GM21723 (cell line): ENCODE data around the gene CYP3A5.
"Not testable (repeated sequence)": the region's sequence is repeated elsewhere in the genome, so short reads cannot be mapped to it uniquely, and the experiment has no call there.

Experiments used
- ATAC-seq: cut with Tn5 transposase; IDR thresholded peaks from one replicate; pipeline ENCODE4 v1.9.1; 2021; ENCODE audit warnings: mild to moderate bottlenecking, moderate library complexity; ENCODE audit not compliant: unreplicated experiment

The CYP3A5 gene

DNA sequence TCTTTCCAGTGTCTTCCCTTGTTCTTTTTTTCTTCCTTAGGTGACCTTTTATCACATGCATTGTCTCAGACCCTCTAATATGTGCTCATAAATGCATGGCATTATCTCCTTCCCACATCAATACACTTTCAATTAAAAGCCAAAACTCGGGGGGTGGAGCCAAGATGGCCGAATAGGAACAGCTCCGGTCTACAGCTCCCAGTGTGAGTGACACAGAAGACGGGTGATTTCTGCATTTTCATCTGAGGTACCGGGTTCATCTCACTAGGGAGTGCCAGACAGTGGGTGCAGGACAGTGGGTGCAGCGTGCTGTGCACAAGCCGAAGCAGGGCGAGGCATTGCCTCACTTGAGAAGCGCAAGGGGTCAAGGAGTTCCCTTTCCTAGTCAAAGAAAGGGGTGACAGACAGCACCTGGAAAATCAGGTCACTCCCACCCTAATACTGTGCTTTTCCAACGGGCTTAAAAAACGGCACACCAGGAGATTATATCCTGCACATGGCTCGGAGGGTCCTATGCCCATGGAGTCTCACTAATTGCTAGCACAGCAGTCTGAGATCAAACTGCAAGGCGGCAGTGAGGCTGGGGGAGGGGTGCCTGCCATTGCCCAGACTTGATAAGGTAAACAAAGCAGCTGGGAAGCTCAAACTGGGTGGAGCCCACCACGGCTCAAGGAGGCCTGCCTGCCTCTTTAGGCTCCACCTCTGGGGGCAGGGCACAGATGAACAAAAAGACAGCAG lies 6.2 kb upstream of the CYP3A5 start:
- ATAC-seq, result not testable (repeated sequence)

DNA sequence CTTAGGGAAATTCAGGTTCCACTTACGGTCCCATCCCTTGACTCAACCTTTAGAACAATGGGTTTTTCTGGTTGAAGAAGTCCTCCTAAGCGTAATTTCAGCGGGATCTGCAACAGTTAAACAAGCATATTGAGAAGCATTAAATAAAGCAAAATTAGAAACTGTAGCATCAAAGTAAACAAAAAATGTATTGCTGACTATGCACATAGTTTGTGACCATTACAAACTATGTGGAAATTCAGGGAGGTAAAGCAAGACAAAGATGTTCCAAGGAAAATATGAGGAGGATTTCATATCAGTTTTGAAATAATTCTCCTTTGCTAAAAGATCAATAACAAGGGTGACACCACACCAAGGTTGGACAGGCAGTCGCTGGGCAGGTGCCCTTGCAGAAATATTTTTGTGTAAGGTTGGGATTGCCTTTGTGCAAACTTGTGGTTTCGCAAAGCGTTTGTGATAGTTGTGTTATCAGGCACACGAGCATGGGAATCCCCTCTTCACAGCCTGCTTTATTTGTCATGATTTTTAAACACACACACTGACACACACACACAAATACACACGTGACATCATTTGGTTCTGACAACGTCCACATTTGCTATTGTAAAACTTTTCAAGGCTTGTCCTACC lies 5.4 kb upstream of the CYP3A5 start:
- no peak for ATAC-seq

DNA sequence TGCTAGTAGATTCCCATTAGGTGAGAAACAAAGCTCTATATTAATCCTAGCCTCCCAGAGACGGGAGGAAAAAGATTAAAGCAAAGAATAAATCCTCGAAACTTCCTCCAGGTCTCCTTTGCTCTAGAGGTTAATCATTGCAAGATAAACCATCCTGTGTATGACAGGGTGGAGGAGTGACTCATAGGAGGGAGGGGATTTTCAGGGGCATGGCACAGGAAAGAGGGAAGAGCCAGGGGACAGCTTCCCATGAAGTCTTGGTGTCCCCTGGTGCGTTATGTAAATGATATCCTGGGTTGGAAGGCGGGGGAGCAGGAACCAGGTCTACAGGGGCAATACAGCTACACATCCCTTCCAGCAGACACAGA lies 780 bp downstream of the CYP3A5 start:
- no peak for ATAC-seq

DNA sequence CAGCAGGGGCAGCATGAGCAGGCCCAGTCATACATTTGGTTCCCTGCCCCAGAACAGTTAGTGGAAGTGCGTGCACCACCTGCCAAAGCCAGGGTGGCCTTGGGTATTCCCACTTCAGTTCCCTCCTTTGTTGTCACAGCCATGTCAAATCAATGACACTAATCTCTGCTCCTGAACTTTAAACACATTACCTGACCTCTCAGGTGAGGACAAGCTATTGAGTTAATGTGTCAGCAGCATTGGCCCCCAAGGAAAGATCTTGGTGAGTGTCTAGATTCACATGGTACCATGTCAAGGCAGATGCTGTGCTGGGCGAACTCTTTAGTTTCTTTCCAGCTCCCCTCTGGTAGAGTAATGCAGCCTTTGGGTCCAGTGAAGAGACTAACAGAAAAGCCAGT lies 2.1 kb downstream of the CYP3A5 start:
- no peak for ATAC-seq

DNA sequence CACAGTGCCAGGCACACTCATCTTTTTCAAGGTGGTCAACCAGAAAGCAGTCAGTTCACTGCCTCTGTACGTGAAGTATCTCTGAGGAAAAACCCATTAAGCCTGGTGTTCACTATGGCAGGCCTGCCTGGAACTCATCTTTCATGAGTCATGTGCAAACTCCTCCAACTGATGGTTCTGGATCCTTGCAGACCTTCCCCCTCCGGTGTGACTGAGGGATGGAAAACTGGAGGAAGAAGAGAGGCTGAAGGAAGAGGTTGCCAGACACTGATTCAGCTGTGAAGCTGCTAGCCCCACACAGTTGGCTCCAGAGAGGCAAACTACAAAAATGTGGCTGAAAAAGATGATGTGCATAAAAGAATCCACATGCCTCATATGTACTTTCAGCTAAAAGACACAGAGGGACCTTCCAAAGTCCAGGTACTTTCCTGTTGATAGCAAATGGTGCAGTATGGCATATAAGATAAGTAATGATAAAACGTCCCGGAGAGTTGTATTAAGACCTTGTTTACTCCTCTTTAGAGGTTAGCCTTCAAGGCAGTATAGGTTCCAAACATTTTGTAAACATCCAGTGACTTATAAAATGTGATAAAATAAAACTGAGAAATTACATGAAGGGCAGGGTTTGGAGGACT lies 2.7 kb downstream of the CYP3A5 start:
- ATAC-seq, result no peak

DNA sequence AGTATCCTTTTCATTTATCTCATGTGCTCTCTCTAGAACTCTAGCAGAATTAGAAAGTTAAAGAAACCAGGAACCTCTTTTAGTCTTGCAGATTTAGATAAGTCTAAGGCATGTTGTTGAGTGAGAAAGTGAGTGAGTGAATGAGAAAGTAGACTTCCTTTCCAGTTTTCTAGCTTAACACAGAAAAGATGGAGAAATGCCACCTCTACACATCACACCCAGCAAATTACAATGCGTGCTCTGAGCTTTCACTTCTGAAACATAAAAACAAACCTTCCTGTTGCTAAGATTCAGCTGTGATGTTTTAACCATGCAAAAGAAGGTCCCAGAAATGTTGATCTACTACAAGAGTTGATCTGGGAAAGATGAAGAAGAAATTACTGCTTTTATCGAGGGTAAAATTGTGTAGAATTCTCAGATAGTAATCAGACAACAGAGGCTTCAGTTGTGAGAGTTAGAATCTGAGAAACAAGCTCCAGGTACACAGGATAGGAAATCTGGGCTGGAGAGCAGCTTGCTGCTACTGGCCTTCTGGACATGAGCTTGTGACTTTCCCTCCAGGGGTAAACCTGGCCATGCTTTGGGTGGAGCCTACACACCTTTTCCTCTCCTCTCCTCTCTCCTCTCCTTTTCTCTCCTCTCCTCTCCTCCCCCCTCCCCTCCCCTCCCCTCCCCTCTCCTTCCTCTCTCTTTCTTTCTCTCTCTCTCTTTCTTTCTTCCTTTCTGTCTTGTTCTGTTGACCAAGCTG lies 4.6 kb downstream of the CYP3A5 start:
- no peak for ATAC-seq

DNA sequence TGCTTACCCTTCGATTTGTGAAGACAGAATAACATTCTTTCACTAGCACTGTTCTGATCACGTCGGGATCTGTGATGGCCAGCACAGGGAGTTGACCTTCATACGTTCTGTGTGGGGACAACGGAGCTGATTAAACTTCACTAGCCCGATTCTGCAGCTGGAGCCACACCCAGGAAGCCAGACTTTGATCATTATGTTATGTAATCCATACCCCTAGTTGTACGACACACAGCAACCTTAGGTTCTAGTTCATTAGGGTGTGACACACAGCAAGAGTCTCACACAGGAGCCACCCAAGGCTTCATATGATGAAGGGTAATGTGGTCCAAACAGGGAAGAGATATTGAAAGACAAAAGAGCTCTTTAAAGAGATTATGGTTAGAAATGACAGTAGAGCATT lies 7.2 kb downstream of the CYP3A5 start:
- no peak for ATAC-seq

DNA sequence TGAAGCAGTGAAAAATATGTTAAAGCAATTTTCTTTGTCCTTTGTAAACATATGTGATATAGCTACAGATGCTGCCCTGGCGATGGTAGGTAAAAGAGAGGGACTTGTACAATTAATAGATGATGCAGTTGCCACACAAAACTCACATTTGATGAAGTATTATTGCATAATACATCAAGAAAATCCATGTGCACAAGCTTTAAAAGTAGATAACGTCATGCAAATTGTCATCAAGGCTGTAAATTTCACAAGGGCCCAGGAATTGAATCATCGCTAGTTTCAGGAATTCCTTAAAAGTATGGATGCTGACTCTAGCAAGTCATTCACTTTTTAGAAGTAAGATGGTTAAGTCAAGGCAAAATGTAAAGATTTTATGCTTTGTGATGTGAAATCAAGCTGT lies 10.0 kb downstream of the CYP3A5 start:
- no peak for ATAC-seq

DNA sequence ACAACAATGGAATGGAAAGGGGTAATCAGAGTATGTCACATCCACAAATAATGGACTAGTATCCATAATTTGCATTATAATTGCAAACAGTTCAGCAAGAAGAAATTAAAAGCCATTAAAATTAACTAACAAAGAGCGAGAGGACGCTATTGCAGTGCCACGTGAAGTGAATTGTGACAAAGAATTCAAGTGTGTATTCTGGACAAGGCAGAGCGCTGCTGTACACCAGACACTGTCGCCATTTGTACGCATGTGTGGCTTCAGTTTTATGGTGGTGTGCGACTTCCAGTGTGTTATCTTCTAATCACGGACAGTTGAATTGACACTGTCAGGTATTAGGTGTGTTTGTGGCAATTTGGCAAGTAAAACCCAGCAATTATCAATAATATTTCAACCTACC lies 11.3 kb downstream of the CYP3A5 start:
- no peak for ATAC-seq

DNA sequence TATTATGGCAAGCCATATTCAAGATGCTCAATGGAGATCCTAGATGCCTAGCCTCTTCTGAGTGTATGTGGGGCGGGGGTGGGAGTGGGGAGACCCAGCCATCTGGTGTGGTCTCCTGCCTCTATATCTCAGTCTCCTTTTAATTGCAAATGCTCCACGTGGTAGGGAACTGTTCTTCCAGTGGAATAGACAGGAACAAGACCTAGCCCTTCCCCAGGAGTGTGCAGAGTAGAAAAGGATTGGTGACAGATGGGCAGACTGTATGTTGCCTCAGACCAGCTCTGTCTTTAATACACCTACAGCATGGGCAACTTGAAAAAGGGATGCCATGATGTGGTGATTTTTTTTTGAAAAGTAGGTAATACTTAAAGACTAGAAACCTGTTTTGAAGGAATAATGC lies 12.6 kb downstream of the CYP3A5 start:
- ATAC-seq, result no peak

DNA sequence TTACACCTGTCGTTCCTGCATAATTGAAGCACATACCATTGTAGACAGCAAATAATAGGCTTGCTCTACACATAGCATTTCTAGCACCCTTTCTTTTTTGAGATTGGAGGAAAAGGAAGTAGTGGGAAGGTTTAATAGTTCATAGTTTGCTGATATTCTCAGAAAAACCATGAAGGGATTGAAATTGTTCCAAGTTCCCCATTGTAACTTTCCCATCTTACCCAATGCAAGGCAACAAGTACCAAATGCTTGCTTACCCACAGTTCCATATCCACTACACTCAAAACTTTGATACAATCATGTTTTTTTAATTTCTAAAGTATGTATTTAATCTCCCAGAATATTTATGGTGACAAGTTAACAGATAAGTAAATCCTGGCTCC lies 13.8 kb downstream of the CYP3A5 start:
- ATAC-seq, result no peak

DNA sequence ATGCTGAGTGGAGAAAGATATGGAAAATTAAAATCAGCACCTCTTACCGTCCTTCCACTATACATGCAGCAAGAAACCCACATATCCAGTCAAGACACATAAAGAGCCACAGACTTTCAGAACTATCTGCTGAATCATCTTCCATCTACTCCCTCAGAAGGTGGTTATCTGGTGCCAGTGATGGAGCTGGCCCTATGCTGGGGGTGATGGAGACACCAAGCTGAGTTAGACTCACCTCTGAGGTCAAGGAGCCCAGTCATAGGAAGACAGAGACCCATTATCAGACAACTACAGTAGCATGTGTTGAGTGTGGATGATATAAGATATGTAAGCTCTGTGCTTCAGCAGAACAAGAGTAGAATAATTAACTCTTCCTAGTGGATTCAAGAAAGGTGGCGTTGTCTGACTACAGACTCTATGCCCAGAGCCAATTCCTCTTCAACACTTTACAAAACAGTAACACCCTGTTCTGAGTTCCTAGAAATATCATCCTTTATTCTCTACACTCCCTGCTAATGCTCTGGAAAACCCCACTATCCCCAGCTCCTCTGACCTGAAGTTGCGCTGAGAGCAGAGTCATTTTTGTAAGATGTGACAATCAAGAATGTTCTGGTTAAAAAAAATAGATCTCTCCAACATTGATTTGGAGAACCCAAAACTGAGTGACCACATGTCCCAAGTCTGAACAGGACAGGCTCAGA lies 14.3 kb downstream of the CYP3A5 start:
- no peak for ATAC-seq

DNA sequence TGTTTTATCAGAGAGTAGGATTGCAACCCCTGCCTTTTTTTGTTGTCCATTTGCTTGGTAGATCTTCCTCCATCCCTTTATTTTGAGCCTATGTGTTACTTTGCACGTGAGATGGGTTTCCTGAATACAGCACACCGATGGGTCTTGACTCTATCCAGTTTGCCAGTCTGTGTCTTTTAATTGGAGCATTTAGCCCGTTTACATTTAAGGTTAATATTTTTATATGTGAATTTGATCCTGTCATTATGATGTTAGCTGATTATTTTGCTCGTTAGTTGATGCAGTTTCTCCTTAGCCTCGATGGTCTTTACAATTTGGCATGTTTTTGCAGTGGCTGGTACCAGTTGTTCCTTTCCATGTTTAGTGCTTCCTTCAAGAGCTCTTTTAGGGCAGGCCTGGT lies 21.9 kb downstream of the CYP3A5 start:
- ATAC-seq, result not testable (repeated sequence)

DNA sequence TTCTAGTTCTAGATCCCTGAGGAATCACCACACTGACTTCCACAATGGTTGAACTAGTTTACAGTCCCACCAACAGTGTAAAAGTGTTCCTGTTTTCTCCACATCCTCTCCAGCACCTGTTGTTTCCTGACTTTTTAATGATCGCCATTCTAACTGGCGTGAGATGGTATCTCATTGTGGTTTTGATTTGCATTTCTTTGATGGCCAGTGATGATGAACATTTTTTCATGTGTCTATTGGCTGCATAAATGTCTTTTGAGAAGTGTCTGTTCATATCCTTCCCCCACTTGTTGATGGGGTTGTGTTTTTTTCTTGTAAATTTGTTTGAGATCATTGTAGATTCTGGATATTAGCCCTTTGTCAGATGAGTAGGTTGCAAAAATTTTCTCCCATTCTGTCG lies 25.2 kb downstream of the CYP3A5 start:
- ATAC-seq, result not testable (repeated sequence)

DNA sequence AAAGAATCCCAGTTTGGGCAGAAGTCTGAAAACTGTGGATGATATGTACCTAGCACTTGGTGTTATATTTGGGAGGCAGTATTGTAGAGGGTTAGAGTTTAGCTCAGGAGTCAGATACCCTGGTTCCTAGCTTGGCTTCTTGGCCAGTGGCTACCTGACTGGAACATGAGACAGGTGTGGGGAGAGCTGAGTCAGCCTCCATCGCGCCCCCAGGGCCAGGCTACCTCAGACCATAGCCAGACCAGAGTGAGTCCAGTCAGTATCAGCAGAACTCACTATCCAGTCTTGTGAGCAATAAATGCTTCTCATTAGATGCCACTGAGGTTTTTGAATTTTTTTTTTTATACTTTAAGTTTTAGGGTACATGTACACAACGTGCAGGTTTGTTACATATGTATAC lies 26.0 kb downstream of the CYP3A5 start:
- ATAC-seq, result no peak

DNA sequence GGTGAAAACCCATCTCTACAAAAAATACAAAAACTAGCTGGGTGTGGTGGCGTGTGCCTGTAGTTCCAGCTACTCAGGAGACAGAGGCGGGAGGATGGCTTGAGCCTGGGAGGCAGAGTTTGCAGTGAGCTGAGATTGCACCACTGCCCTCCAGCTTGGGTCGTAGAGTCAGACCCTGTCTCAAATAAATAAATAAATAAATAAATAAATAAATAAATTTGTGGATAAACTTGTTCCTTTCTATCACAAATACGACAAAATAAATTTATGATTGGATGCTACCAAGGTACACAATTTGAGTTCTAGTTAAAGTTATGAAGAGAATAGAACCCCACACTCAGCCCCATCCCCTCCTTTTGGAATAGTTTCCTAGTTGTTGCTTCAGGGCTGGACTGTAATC lies 26.5 kb downstream of the CYP3A5 start:
- ATAC-seq, result not testable (repeated sequence)

DNA sequence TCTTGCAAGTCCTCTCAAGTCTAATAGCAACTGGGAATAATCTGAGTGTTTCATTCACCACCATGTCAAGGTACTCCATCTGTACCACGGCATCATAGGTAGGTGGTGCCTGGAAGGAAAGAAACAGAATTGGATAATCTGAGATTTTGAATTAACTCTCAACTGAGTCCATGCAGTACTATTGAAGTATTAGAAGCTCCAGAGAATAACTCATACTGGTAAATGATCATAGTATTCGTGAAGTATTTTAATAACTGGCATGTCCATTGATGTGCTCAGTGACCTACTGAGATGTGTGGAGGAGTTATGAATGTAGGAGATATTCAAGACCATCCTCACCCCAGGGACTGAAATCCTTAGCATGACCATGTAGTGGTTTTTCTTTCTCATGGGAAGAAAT lies 27.1 kb downstream of the CYP3A5 start:
- no peak for ATAC-seq

DNA sequence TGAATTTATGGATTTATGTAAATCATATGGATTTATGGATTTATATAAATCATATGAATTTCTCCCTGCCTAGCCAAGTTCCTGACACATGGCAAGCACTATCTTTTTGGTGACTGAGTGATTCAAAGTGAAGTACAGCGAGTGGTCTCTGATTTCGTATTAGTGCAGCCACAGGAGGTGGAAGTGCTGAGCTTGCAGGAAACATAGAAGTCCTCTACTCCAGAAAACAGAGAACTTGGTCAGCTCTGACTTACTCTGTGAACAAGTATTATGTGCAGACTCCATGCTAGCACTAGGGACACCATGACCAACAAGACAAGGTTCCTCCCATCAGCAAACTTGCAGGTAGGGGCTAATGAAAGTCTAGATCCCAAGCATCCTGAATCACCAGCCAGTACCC lies 28.5 kb downstream of the CYP3A5 start:
- no peak for ATAC-seq

DNA sequence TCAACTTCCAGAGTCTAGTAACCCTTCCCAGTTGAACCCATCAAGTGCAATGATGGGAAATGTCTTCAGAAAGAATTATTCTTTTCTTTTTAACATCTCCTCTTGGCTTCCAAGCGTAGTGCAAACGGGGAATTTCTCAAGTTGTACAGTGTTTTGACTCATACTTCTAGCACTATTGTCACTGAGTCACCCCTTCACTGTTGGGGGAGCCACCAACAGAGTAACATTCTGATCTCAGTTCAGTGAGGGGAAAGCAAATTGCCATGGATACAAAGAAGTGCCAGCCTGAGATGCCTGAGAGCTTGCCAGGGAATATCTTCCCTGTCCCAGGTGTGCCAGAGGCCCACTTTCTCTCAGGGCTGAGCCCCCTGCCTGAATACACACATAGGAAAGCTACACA lies 31.0 kb downstream of the CYP3A5 start:
- ATAC-seq, result no peak

DNA sequence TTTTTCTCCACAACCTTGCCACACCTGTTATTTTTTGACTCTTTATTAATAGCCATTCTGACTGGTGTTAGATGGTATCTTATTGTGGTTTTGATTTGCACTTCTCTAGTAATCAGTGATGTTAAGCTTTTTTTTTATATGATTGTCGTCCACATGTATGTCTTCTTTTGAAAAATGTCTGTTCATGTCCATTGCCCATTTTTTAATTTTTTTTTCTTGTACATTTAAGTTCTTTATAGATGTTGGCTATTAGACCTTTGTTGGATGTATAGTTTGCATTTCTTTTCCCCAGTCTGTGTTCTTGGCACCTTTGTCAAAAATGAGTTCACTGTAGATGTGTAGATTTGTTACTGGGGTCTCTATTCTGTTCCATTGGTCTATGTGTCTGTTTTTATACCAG lies 34.2 kb downstream of the CYP3A5 start:
- no peak for ATAC-seq

DNA sequence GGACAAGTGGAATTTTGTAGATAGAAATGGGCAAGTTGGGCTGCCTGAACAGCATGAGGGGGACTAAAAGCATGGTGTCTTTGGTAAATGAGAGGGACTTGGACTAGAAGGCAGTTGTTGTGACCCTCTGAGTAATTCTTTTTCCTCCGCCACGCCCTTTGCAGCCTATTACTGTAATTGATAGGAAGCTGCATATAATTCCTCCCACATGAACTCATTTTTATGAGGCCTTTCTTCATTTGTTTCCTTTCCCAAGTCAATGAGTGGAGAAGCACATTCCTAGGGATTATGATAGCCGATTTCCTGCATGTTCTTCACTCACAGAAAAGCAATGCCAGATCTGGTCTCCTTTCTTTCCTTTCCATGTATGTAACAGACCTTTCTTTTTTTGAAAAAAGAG lies 35.4 kb downstream of the CYP3A5 start:
- no peak for ATAC-seq
